AG09319 (cell line): Measurements from ENCODE around the gene TBCE.

Experiments used
- DNase-seq: peaks from one replicate; pipeline ENCODE4 v3.0.0-alpha.2; 2010; ENCODE audit warnings: low read depth; ENCODE audit errors: extremely low read depth
- TF ChIP-seq, protein P1 (sequence below): IDR thresholded peaks from 2 replicates; pipeline ENCODE4 v1.5.1; 2011; ENCODE audit warnings: low read depth, mild to moderate bottlenecking, inconsistent platforms, low read length, moderate library complexity

The TBCE gene

DNA sequence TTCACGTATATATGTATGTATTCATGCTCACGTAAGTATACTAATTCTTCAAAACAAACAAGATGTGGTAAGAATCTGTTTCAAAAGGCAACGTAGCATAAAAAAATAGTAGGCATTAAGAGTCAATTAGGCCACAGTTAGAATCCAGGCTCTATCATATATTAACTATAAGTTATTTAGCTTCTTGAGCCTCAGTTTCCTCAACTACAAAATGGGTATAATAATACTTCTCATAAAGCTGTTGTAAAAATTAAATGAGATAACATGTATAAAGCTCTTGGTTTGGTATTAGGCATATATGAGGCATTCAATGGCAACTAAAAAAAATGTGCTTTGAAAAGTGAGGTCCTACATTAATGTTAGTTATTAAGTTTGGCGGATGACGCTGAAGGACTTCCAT lies 127.8 kb downstream of the TBCE start:
- TF ChIP-seq, protein P1, sequence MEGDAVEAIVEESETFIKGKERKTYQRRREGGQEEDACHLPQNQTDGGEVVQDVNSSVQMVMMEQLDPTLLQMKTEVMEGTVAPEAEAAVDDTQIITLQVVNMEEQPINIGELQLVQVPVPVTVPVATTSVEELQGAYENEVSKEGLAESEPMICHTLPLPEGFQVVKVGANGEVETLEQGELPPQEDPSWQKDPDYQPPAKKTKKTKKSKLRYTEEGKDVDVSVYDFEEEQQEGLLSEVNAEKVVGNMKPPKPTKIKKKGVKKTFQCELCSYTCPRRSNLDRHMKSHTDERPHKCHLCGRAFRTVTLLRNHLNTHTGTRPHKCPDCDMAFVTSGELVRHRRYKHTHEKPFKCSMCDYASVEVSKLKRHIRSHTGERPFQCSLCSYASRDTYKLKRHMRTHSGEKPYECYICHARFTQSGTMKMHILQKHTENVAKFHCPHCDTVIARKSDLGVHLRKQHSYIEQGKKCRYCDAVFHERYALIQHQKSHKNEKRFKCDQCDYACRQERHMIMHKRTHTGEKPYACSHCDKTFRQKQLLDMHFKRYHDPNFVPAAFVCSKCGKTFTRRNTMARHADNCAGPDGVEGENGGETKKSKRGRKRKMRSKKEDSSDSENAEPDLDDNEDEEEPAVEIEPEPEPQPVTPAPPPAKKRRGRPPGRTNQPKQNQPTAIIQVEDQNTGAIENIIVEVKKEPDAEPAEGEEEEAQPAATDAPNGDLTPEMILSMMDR = no peak
- DNase-seq = no peak

DNA sequence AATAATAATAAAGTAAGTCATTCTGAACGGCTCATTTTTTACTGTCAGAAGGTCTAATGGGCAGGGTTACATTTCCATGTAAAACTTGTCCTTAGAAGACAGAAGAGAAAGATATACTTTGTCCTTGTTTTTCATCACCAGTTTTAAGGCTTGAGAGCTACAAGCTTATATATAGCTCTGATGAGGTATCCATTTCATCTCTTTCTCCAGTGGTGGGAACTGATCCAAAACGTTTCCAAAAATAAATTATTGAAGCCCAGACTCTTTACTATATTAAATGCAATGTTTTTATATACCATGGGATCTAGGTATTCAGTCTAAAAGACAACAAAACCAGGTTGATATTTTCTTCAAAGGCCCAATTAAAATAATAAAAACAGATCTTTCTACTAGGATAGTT lies 128.3 kb downstream of the TBCE start:
- TF ChIP-seq, protein P1 = no peak
- DNase-seq = no peak

DNA sequence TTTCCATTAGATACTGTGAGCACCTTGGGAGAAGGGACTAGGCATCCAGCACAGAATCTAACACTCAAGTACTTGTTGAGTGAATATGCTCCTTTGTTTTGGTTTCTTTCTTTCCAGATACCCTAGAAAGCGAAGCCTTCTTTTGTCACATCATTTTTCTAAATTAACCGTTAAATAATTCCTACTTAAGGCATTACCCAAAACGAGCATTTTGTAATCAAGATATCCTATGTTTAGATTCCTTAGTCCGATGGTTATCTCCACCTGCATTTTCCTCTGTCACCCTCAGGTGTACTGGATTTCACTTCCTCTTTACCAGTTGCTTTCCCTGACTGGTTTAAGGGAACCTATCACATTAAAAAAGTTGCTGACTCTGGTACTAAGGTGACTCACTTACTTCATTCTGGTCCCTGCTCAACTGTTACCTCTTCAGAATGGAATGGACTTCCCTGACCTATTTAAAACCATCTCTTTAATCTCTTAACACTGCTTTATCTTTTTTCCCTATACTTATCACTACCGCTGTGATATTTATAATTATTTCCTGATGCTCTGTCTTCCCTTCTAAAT lies 133.8 kb downstream of the TBCE start:
- TF ChIP-seq, protein P1 = no peak
- no peak for DNase-seq
